T-helper 22 cell (primary cell): ENCODE measurements around the gene DRC3.
A peak's percentile ranks its signal among the peaks of the same experiment; 100 is the strongest.
"Not testable (repeated sequence)": the region's sequence is repeated elsewhere in the genome, so short reads cannot be mapped to it uniquely, and the experiment has no call there.

Experiments used
- DNase-seq: peaks from one replicate; pipeline ENCODE4 v3.0.0-alpha.2; 2020; ENCODE audit warnings: low read depth

DRC3 gene, protein sequence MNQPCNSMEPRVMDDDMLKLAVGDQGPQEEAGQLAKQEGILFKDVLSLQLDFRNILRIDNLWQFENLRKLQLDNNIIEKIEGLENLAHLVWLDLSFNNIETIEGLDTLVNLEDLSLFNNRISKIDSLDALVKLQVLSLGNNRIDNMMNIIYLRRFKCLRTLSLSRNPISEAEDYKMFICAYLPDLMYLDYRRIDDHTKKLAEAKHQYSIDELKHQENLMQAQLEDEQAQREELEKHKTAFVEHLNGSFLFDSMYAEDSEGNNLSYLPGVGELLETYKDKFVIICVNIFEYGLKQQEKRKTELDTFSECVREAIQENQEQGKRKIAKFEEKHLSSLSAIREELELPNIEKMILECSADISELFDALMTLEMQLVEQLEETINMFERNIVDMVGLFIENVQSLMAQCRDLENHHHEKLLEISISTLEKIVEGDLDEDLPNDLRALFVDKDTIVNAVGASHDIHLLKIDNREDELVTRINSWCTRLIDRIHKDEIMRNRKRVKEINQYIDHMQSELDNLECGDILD

DNA sequence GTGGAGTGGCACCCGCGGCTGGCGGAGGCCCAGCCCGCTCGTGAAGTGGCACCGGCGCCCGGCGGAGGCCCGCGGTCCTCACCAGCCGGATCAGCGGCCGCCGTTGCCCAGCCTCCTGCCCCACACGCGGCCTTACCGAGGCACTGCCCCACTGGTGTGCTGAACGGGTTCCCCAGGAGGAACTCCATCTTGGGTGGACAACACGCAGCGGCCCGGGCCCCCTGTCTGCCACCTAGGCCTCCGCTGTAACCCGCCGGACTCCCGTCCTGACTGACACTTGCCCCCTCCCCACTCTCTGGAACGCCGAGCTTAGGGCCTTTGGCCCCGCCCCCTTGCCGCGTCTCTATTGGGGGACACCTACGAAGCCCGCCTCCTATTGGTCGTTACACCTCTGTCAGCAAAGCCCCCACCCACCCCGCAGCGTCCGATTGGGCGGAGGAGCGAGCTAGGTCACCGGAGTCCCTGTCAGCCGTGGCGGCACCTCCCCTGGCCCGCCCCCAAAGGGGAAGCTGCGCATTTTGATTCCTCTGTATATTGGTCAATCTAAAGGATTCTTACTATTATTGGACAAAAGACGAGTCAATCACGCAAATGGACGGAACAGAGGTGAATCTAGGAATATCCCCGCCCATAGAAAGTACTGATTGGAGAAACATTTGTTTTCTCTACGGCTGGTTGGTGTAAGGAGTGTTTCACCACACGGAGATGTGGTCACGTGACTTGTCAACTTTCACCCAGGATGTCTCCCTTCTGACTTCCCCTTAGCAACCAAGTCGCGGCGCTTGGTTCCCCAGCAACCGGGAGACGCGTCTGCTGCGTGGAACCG lies at the start of gene DRC3, which contains the start of gene TOM1L2:
DRC3 (plus strand) TSS at position 737 of the 826 bp plus-strand sequence. CDS start 4,737 bp downstream, outside the sequence.
TOM1L2 (minus strand) TSS at position 275 of the 826 bp plus-strand sequence; CDS start at position 188, 87 bp downstream.
- peak; percentile 100 for DNase-seq

DNA sequence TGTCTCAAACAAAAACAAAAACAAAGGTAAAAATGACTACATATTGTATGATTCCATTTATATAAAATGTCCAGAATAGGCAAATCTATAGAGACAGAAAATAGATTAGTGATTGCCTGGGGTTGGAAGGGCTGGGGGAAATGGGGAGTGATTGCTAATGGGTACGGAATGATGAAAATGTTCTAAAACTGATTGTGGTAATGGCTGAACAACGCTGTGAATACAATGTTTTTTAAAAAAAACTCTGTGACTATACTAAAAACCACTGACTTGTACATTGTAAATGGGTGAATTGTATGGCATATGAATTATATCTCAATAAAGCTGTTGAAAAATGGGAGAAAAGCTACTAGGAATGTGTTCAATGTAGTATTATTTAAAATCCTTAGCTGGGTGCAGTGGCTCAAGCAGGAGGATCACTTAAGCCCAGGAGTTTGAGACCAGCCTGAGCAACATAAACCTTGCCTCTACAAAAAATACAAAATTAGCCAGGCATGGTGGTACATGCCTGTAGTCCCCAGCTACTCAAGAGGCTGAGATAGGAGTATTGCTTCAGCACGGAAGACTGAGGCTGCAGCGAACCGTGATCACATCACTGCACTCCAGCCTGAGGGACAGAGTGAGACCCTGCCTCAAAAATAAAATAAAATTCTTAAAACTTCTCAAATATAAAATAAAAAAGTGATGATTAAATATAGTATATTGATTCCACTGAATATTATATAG lies 48.4 kb upstream of the DRC3 start:
- no peak for DNase-seq

DNA sequence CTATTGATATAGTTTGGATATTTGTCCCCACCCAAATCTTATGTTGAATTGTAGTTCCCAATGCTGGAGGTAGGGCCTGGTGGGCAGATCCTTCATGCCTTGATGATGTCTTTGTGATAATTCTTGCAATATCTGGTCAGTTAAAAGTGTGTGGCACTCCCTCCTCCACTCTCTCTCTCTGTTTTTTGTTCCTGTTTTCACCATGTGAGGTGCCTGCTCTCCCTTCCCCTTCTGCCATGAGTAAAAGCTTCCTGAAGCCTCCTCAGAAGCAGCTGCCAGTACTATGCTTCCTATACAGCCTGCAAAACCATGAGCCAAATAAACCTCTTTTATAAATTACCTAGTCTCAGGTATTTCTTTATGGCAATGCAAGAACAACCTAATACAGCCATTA lies 47.8 kb upstream of the DRC3 start:
- no peak for DNase-seq

- no peak for DNase-seq
These were observed 46.6 kb upstream of the DRC3 start for GRCh38 chr17:17926036-17926435.

DNA sequence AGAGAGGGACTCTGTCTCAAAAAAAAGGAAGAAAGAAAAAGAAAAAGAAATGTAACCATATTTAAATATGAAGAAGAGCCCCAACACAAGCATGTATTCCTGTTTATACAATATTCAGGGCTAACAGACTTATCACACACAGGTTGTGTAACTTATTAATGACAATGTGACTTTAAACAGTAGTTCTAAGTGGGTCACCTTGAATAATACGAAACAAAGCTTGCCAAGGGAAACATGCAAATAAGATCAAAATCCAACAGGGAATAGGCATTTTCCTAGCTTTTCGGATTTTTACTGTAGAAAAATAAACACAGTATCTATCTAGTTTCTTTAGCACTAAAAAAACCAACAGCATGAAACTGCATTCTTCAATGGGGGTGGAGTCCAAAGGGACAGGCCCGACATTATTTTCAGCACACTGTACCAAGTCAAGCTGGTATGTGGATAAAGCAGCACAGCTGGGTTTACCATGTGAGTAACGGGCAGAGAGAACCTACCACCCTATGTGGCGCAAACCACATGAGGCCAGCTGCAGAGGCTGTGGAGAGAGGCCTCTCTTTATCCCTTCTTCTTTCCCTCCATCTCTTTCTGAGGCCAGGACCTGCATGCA lies 45.7 kb upstream of the DRC3 start:
- DNase-seq: no peak

GRCh38 chr17:17928398-17929287 lies 44.0 kb upstream of the DRC3 start:
- no peak for DNase-seq

DNA sequence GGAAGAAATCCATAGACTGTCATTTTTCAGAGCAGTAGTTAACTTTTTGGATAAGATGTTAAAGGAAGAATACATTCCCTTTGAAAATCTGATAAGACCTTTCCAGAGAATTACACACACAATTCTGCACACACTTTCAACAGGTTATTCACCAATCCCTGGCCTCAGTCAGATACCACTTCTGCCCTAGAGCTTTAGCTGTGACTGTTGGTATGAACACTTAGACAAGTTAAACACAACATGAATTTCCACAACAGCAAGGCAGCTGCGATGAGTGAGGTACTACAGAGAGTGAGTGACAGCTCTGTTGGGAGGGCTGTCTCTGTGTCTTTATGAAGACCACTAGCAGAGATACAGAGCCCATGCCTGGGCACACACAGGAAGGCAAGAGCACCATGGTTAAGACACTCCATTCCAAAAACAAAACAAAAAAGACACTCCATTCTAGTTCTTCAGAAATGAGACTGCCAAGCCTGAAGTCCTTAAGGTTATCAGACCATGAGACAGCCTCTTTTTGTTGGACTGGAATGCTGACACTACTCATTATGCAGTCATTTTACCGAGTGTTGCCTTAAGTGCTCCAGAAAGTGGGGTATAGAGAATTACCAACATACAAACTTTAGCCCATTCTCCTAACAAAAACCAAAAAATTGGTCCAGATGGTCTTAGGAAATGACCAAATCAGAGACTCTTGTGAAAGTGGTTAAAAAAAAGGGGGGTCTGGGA lies 42.8 kb upstream of the DRC3 start:
- DNase-seq: no peak

DNA sequence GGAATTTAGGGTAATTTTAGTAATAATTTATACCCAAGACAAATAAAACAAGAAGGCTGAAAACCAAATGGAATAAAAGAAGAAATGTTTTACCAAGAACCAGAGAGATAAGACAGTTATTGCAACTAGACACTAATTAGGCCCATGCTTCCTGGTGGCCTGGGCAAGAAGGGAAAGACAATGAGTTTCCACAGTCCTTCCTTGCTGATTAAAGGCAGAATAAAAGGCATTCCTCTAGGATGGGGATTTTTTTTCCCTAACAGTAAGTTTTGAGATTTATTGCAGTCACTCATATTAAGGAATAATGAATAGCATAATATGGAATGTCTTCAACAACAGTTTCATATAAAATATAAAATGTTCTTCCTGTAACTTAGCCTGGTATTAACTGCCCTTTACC lies 42.0 kb upstream of the DRC3 start:
- DNase-seq: no peak

DNA sequence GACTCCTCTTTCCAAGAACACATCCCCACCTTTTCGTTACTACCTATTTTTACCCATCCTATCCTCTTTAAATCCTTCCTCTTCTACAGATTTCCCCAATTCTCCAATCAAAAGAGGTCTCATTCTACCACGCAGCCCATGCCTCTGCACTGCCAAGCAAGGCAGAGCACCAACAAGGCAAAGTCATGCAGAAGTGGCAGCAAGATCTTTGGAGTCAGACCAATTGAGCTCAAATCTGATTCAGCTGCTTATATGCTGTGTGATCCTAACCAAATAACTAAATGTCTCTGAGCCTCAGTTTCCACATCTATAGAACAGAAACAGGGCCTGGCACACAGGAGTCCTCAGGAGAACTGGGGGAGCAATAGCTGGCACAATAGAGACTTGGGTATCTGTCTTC lies 41.5 kb upstream of the DRC3 start:
- DNase-seq: no peak

DNA sequence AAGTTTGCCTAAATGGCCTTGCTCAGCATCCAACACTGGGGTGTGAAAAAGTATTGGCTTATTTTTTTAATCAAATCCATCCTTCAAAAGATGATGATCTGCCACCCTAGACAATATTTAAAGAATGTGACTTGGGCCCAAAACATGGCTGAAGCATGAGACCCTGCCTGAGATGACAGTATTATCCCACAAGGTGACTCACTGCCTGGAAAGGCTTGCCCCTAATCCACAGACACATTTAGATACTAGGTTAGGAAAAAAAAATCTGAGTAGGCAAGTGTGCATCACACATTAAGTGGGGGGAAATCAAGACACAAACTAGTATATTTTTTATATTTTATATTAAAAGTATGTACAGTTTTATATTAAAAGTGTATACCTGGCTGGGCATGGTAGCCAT lies 38.9 kb upstream of the DRC3 start:
- DNase-seq: no peak

DNA sequence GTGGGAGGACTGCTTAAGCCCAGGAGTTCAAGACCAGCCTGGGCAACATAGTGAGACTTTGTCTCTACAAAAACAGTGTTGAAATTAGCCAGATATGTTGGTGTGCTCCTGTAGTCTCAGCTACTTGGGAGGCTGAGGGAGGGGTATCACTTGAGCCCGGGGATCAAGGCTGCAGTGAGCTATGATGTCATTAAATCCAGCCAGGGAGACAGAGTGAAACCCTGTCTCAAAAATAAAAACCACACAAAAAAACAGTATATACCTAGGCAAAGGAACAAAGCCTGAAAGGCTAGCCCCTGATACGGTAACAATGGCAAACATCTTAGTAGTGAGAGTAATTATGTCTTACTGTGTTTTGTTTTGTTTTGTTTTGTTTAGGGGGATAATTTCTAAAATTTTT lies 38.4 kb upstream of the DRC3 start:
- DNase-seq: no peak

DNA sequence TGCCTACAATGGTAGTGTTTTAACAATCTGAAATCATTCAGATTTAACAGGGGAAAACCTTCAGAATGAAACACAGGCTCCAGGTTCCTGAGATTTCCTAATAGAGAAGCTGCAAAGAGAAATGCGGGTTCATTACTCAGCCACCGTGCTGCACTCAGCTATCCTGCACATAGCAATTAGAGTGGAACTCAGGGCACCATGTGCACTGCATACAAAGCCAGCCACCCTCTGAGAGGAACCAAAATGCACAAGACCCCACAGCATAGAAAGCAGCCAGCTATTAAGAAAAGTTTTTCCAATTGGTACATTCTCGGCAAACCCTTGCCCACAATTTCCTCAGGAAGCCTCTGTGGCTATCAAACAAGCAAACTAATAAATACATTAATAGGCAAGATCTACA lies 37.9 kb upstream of the DRC3 start:
- DNase-seq: no peak

DNA sequence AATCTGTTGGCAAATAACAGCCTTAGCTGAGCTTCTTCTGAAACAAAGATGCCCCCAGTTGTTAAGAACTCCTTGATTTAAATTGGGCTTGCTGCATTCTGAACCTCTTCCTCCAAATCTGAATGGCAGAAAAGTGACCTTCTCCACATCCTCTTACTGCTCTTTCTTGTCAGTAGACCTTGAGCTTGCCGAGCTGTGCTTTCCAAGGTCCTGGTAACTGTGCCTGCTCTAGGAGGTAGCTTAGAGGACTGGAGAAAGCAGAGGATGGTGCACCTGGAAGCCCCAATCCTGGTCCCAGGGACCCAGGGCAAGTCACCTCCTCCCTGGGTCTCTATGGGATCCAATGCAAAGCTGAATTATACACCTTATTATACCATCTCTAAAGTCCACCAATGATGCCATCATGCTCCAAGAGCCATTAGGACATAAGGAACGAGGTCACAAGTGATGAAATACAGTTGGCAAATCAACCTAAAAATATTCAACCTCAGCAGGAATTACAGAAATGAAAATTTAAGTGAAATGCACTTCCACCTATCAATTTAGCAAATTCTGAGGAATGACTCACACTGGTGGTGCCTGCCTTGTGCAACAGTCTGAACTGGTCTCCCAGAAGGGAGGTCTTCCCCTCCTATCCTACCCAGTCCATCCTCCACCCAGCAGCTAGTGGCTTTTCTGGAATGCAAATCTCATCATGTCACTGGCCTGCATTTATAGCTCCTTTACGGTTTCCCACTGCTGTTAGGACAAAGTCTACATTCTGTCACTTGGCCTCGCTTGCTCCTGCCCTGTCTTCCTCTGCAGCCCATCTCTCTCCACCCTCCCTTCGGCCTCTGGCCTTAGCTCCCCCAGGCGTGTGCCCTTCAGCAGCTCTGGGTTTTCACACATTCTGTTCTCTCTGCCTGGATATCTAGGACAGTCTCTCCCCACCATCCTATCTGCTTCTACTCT lies 37.1 kb upstream of the DRC3 start:
- no peak for DNase-seq

DNA sequence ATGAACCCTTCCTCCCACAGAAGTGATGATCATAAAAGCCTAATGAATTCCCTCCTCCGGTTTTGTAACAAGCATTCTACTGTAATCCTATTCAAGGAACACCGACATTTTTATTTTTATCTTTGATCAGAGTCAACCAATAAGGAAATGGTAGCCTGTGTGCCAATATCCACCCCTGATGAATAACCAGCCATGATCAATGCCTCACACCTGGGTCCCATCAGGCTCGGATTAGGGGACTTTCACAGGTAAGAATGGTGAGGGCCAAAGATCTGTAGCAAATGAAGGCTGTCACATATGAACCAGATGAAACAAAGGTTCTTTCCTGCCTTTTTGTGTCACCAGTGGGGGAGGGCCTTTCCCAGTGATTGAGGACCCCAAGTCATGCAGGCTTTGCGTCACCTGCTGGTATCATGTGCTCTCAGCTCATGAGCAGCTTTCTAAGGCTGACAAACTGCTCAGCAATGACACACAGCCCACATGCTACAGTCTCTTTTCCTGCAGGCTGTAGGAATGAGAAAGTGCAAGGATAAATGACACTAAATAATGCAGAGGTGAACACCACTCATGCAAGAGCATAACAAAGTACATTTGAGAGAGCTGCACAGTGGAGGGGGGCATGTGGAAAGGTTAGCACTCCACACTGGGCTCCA lies 35.3 kb upstream of the DRC3 start:
- no peak for DNase-seq

GRCh38 chr17:17937958-17938357 lies 34.7 kb upstream of the DRC3 start:
- DNase-seq: no peak

DNA sequence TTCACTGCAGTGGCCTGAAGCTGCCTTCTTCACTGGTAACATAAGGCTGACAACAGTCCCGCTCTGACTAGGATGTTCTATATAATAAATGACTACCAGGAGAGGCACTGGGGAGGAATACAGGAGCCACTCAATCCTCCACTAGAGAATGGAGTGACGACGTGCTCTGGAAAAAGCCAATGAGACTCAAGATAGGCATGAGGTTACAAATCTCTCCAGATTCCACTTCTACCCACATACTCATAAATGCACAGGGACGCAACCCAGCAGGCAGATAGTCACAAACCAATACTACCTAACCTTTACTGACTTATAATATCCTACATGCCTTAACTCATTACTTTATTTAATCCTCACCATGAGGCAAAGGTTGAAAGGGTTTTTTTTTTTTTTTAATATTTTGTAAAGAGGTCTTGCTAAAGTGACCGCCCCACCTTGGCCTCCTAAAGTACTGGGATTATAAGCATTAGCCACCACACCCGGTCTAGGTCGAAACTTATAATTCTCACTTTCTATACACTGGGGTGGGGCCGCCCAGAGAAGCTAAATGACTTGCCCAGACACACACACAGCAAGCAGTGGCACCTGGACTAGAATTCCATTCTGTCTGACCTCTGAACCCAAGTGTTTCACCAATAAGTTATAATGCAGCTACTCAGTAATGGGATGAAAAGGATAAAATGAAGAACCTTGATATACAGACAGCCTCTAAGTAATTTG lies 34.1 kb upstream of the DRC3 start:
- no peak for DNase-seq

DNA sequence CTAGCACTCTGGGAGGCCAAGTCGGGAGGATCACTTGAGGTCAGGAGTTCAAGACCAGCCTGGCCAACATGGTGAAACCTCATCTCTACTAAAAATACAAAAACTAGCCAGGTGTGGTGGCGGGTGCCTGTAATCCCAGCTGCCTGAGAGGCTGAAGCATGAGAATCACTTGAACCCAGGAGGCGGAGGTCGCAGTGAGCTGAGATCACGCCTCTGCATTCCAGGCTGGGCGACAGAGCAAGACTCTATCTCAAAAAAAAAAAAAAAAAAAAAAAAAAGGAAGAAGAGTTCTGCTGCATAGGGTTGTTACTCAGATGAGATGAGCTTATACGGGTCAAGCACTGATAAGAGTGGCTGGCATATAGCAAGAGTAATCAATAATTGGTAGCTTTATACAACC lies 32.7 kb upstream of the DRC3 start:
- DNase-seq: not testable (repeated sequence)

DNA sequence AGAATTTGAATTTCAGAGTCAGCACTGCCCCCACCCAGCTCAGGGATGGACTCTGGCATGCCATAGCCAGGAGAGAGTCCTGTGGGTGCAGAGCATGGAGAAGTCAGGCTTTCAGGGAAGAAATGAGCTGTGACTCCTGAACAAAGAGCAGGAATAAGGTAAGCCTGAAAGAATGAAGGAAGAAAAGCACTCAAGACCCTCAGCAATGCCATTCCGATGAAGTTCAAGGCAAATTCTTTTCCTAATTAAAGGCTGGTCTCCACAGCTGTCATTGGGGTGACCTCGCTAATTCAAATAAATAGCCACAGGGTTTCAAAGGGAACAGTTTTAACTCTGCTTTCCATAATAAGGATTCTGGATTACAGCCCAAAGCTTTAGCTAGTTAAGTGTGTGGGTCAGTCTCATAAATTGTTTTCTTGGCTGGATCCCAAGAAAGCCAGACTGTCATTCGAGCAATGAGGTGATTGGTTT lies 32.2 kb upstream of the DRC3 start:
- DNase-seq: no peak
